ENCODE results near the gene POU2F2. TPM values are rescaled to one million over a fixed set of nuclear protein-coding genes. Genes with fewer than 3 reads are reported as not detected.
"Not testable (repeated sequence)": the region's sequence is repeated elsewhere in the genome, so short reads cannot be mapped to it uniquely, and the experiment has no call there.

Gene POU2F2
- total RNA-seq, 1 donor from 2014 or later: 5.3 TPM

DNA sequence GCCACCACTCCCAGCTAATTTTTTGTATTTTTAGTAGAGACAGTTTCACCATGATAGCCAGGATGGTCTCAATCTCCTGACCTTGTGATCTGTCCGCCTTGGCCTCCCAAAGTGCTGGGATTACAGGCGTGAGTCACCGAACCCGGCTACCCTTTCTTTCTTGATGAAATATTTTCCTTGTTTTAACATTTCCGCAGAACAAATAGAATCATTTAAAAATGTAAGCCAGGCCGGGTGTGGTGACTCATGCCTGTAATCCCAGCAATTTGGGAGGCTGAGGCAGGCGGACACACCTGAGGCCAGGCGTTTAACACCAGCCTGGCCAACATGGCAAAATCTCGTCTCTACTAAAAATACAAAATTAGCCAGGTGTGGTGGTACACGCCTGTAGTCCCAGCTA is 32.0 kb downstream of the POU2F2 start:
- DNase-seq (ENCODE audit: low spot score): not testable (repeated sequence)

DNA sequence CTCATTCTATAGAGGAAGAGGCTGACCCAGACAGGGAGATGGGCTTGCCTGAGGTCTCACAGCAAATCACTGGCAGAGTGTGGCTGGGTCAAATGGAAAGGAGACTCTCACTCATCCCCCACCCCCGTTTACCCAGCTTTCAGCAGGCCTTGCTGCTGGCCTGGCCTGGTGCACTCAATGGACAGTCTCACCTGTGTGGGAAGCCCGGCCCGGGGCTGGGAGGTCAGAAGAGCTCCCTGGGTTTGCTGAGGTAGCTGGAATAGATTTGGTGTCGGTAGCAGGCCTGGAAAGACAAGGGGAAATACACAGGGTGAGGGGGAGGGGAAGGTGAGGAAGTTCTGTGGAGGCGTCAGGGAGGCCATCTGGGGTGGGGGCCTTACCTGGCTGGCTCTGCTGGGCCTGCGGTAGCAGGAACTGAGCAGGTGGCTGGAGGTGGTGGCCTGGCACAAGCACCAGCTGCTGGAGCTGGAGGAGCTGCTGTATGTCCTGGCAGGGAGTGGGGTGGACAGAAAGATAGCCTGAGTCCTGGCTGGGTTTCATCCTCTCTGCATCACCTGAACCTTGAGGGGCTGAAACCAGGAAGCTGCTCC is 32.8 kb downstream of the POU2F2 start:
- DNase-seq (ENCODE audit: low spot score): no peak

DNA sequence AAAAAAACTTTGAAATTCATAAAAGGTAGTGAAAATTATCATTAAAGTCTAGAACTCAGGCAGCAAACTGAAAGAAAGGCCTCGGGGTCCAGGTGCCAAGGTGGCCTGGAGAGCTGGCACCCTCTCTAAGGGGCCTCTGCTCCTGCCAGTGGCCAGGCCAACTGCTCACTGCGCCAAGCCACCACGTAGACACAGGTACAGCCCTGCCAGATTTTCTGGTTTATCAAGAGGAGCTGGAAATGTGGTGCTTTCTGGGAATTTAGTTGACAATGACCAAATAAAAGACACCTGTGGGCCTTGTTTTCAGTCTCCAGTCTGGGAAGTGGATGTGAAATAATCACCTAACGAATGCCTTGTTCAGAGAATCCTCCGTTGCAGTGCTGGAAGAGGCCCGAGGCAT is 33.5 kb downstream of the POU2F2 start:
- DNase-seq (ENCODE audit: low spot score): no peak

DNA sequence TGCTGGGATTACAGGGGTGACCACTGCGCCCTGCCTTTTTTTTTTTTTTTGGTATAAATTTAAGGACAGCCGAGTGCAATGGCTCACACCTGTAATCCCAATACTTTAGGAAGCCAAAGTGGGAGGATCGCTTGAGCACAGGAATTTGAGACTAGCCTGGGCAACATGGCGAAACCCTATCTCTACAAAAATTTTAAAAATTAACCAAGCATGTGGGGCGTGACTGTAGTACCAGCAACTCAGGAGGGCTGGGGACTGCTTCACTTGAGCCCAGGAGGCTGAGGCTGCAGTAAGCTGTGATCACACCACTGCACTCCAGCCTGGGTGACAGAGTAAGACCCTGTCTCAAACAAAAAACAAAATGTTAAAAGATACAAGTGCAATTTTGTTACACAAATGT is 34.8 kb downstream of the POU2F2 start:
- no peak for DNase-seq (ENCODE audit: low spot score)

DNA sequence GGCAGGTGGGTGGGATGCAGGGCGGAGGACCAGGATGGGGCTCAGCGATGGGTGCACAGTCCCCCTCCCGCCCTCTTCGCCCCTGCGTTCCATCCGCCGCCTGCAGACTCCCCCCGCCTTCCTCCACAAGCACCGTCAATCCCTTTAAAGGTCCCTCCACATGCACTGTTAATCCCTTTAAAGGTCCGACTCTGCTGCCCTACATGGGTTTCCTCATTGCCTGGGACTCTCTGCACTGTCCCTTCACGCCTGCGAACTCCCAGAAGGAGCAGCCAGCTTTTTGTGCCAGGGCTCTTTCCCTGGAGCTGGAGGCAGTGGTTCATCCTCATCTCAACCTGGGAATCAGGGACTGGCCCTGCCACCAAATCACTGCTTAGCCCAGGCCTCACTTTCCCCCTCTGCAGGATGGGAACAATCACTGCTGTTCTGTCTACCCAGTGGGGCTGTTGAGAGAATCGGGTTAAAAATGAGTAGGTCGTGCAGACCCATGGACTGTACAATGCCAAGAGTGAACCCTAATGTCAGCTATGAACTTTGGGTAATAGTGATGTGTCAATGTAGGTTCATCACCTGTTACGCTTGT is 35.9 kb downstream of the POU2F2 start:
- no peak for DNase-seq (ENCODE audit: low spot score)

DNA sequence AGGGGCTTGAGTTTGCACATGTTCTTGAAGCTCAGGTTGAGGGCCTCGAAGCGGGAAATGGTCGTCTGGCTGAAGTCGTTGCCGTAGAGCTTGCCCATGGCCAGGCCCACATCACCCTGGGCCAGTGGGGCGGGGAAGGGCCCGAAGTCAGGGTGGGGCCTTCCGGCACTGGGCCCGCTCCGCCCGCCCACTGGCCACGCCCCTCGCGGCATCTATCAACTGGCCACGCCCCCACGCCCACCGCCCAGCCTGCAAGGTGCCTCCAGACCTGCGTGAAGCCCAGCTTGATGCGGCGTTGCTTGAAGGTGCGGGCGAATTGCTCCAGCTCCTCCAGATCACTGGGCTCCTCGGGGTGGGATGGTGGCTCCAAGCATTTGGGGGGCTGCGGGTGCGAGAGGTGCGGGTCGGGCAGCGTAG is 36.4 kb downstream of the POU2F2 start:
- DNase-seq (ENCODE audit: low spot score): no peak

DNA sequence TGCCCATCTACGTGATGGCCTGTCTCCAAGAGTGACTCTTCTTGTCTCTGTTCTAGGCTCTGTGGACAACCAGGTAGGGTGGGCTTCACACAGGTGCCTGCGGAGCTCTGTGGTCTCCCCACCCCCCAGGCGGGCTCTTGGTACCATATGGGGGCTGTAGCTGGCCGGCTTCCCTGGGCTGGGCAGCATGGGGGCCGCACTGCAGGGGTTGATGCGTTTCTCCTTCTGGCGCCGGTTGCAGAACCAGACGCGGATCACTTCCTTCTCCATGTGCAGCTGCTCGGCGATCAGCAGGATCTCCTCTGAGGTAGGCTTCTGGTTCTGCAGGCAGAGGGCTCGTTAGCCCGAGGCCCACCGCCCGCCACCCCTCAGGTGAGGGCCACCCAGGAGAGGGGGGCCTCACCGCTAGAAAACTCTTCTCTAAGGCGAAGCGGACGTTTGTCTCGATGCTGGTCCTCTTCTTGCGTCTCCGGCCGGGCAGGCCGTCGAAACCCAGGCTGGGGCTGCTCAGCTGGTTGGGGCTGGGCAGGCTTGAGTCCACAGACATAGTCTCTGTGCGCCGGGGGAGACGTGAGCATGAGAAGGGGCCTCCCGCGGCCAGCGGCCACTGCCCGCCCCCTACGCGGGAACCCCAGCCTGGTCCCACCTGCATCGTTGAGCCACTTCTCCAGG is 37.0 kb downstream of the POU2F2 start:
- DNase-seq (ENCODE audit: low spot score): no peak

DNA sequence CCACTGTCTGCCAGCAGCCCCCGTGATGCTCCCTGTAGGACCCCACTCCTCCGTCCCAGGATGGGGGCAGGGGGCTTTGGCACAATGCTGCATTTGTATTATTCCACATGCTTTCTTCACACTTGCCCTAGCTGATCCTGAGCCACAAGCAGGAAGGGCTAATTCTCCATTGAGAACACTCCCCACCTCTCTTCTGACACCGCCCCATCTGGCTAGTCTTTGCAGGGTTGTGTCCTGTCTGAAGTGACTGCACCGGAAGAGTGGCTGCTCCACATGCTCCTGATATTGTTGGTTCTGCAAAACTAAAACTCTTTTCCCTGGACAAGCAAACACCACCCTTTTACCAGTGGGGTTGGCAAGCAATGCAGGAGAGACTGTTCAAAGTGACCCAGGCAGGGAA is 38.3 kb downstream of the POU2F2 start:
- no peak for DNase-seq (ENCODE audit: low spot score)

DNA sequence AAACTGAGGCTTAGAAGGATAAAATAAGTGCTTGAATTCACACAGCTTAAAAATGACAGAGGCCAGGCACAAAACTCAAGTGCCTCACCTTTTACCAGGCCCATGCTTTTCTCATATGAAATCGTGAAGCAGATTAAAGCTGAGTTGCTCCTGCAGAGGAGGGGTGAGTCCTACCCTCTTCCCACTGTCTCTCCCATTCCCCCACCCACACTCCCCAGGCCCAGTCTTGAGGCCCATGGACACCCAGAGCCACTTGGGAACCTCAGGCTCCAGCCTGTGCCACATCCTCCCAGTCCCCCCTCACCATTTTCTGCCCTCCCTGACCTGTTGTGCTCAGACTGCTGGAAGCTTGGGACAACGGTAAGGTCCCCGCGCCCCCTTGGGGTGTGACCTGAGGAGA is 38.7 kb downstream of the POU2F2 start:
- no peak for DNase-seq (ENCODE audit: low spot score)

DNA sequence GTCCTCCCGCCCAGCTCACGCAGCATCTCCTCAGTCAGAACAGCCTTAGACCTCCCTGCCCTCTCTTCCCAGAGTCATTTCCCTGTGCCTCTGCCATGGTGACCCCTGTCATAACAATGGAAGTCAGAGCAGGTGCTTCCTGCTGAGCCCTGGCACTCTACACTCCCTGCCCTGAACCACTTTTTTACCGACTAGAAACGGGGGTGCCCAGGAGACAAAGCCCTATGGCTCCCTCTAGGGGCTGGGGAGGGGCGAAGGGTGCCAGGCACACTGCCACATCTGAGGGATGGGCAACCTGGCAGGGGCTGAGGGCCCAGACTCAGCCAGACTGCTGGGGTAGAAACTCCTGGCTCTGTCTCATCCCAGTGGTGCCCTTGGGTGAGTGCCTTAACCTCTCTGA is 39.9 kb downstream of the POU2F2 start:
- DNase-seq (ENCODE audit: low spot score): no peak

DNA sequence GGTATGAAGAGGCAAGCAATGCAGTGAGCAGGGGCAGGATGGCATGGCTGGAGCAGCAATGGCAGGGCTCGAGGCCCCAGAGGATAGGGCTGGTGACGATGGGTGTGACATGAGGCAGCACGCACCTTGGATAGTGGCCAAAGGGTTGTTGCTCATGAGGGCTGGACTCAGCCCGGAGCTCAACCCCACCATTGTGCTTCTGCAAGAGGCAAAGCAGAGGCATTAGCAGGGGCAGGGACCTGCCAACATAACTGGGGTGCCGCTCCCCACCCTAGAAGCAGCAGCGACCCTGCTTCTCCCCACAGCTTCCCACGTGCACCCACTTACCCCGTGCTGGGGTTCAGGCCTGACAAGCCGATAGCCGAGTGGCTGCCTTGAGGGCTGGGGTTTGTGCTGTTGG is 40.5 kb downstream of the POU2F2 start:
- DNase-seq (ENCODE audit: low spot score): no peak

DNA sequence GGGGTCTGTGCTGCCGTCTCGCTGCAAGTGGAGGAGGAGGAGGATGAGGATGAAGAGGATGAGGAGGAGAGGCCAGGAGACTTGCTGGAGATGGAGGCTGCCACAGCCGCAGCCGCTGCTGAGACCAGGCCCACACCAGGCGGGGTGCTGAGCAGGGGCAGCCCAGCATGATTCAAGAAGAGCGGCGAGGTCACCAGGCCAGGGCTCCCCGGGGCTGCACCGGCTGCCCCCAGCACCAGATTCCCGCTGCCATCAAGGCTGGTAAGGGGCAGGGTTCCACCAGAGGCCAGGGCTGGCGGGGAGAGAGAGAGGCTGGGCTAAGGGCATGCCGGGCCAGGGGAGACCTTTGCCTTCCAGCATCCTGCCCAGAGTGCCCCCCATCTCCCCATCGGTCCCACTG is 40.9 kb downstream of the POU2F2 start:
- DNase-seq (ENCODE audit: low spot score): no peak

DNA sequence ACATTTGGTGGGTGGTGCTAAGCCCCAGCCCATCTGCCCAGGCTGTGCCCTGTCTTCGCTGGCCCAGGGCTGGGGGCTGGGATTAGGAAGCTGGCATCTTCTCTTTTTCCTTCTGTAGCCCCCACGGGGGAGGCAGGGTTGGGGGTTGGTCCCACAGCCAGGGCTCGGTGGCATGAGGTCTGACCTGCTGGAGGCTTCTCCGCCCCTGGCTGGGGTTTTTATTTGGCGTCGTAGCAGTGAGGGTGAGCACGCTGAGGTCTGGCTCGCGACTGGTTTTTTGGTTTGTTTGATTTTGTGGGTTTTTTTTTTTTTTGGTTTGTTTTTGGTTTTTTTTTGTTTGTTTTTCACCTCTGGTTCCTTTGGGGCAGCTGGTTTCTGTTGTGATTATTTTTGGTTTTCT is 41.6 kb downstream of the POU2F2 start:
- no peak for DNase-seq (ENCODE audit: low spot score)

DNA sequence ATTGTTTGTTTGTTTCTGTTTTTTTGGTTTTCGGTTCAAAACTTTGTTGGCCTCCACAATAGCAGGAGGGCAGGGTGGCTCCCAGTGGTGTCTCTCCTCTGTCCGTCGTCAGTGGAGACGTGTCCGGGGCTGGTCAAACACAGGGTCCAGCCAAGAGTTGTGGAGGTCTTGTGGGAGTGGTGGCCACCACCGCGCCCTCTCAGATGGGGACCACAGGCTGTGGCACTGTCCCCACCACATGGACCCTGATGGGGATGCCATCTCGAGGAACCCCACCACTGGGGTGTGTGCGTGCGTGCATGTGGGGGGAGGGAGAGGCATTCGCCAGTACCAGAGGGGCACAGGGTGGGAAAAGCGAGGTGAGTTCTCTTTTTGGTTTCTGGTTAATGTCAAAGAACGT is 42.5 kb downstream of the POU2F2 start:
- DNase-seq (ENCODE audit: low spot score): no peak

DNA sequence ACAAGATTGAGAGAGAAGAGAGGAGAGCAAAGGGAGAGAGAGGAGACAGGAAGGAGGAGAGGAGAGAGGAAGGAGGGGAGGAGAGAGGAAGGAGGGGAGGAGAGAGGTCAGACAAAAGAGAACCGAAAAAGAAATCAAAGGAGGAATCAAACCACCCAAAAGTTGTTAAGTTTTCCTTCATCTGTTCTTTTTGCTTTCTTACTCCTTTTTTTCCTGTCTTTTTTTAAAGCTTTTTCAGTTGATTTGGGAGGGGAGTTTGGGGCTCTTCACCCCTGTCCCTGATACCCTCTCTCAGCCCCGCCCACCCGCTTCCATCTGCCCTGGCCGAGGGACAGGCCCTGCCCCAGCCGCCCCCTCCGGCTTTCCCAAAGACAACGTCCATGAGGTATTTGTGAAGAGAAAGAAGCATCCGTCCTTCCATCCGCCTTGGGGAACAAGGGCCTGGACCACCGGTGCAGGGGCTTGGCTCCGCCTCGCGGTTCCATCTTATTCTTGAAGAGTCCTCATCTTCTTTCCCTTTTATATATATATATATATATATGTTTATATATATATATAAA is 43.0 kb downstream of the POU2F2 start:
- no peak for DNase-seq (ENCODE audit: low spot score)

DNA sequence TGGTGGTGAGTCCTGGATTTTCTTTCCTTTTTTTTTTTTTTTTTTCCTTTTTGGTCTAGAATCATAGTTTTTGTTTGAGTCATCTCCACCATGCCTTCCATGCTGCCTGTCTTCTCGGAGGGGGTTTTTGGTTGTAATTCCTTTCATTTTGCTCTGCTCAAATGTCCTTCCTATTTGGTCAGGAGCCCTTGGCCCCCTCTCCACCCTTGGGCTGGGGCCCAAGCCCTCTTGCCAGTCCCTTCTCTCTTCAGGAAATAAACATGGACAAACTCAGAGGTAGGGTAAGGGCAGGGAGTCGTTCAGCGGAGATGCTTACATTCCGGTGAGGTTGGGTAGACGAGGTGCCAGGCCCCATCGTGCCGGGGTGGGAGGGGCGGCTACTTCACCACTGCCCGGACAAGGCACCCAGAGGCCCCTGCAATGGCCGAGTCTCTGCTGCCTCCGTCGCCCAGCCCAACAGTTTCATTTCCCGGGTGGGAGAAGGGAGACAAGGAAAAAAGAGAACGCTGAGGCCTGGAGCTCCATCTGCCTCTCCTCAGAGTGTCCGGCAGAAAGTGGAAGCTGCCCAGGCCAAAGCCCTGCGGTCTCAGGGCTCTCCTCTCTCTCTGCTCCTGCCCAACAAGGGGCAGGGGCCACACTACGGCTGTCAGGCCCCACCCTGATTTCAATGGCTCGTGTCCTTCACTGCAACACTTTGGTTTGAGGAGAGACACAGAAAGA is 43.6 kb downstream of the POU2F2 start:
- no peak for DNase-seq (ENCODE audit: low spot score)

DNA sequence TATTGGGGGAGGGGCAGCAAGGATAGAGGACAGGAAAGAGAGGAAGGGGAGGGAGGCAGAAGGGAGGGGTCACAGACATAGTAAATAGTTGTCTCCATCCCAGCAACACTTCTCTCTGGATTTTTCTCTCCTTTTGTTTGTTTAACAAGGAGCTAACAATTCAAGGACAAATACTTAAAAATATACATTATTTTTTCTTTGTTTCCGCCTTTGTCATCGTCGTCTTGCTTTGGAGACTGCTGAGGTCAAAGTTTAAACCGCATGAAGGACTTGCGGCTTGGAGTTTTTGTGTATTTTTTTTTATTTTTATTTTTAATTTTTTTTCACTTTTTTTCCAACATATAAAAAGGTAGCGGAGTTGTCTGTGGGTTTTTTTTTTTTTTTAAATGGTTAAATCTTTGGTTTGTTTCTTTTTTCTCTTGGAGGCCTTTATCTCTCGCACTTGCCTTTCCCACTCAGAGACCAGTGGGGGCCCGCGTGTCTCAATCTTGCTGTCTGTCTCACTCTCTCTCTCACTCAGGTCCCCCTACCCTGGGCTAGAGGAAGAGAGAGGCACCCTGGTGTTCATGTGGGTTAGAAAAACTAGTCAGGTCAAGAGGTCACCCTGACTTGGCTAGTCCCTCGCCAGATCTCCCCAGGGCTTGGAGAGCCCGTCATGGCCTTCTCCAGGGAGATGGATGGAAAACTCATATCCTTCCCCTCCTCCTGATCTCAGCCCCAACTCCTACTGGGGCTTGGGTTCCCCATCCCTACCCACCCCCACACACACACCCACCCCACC is 45.3 kb downstream of the POU2F2 start:
- no peak for DNase-seq (ENCODE audit: low spot score)

DNA sequence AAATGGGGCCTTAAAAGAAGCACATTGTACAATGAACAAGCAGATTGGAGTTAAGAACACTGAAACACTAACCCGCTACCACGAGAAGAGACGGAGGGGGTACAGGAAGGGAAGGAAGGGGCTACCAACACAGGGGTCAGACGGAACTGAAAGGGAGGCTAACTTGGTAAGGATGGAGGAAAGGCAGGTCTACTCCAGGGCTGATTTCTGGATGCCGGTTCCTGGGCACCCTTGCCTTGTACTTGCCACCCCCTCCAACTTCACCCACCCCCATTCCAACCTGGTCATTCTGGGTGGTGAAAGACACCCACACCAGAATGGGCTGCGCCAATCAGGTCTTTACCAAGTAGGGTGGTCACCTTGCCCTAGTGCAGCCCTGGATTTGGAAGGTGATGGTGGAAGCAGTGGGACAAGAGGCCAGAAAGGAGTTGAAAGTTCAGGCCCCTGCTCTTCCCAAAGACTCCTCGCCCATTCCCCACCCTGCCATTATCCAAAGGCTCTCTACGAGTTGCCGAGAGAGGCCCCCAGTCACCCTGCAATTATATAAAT is 46.0 kb downstream of the POU2F2 start:
- no peak for DNase-seq (ENCODE audit: low spot score)

DNA sequence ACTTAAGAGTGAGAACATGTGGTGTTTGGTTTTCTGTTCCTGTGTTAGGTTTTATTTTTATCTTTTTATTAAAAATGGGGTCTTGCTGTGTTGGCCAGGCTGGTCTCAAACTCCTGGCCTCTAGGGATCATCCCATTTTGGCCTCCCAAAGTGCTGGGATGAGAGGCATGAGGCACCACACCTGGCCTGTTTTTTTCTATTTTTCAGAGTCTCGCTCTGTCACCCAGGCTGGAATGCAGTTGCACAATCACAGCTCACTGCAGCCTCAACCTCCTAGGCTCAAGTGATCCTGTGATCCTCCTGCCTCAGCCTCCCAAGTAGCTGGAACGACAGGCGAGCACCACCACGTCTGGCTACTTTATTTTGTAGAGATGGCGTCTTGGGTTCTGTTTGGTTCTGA is 48.7 kb downstream of the POU2F2 start:
- no peak for DNase-seq (ENCODE audit: low spot score)

DNA sequence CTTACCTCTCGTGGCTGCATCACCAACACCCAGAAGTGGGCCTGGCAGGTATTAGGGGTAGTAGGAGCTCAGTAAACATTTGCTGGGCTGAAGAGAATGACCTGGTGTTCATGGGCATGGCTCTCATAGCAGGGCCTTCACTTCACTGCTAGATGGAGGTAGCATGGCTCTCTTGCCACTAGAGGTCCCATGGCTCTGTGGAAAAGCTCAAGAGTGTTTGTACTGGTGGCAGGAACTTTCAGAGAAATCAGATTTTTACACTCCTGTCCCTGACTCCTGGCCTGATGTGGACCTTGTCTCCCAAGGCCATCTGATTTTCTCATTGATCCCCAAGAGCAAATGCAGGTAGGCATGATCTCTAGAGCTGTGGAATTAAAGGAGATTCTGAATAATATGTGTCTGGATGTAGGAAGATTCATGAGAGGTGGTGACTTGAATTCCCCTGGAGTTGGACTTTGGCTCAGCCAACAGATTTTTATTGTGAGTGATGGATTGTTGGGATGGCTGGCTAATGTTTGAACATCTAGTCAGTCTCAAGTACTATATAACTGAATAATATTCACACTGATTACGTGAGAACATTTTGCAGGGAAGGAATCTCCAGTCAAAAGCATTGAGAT is 50.6 kb downstream of the POU2F2 start:
- no peak for DNase-seq (ENCODE audit: low spot score)

DNA sequence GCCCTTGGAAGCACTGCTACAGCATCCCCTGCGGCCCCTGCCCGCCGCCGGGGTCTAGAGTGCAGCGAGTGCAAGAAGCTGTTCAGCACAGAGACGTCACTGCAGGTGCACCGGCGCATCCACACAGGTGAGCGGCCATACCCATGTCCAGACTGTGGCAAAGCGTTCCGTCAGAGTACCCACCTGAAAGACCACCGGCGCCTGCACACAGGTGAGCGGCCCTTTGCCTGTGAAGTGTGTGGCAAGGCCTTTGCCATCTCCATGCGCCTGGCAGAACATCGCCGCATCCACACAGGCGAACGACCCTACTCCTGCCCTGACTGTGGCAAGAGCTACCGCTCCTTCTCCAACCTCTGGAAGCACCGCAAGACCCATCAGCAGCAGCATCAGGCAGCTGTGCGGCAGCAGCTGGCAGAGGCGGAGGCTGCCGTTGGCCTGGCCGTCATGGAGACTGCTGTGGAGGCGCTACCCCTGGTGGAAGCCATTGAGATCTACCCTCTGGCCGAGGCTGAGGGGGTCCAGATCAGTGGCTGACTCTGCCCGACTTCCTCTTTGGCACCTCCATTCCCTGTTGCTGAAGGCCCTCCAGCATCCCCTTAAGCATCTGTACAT is 51.4 kb downstream of the POU2F2 start:
- DNase-seq (ENCODE audit: low spot score): no peak
